Spleen (tissue), 11 donors: ENCODE results near the gene FAM168B. TPM values are rescaled to one million over a fixed set of nuclear protein-coding genes. Genes with fewer than 3 reads are reported as not detected.

ENCODE experiments used
- DNase-seq: peaks from one replicate; pipeline ENCODE4 v3.0.0-alpha.2; 2020
- H3K27ac ChIP-seq, 8 donors: fragments of 200-600 bp; sonication (generic) in 7 of 8; 1 replicate in 4 of 8; 2 replicates in 4 of 8; pipeline versions ENCODE4 v1.5.0 to v1.8.0; 2016 to 2021; ENCODE audit warnings: inconsistent platforms in 4 of 8, mild to moderate bottlenecking in 4 of 8, moderate library complexity in 1 of 8
- H3K27me3 ChIP-seq, 7 donors: fragments of 200-600 bp; sonication (generic) in 6 of 7; replicated peaks in 1 of 7; 1 replicate in 4 of 7; 2 replicates in 3 of 7; pipeline versions ENCODE4 v1.5.0 to v1.8.0; 2016 to 2021; ENCODE audit warnings: inconsistent platforms in 3 of 7, mild to moderate bottlenecking in 1 of 7
- H3K36me3 ChIP-seq, 6 donors: fragments of 200-600 bp; sonication (generic) in 5 of 6; 1 replicate in 4 of 6; 2 replicates in 2 of 6; pipeline versions ENCODE4 v1.5.0 to v1.8.0; 2016 to 2021; ENCODE audit warnings: inconsistent platforms in 2 of 6
- H3K4me1 ChIP-seq, 6 donors: fragments of 200-600 bp; sonication (generic) in 5 of 6; 1 replicate in 3 of 6; 2 replicates in 3 of 6; pipeline versions ENCODE4 v1.5.0 to v1.8.0; 2016 to 2021; ENCODE audit warnings: inconsistent platforms in 3 of 6
- H3K4me3 ChIP-seq, 8 donors: fragments of 200-600 bp; sonication (generic) in 7 of 8; 1 replicate in 4 of 8; 2 replicates in 4 of 8; pipeline versions ENCODE4 v1.5.0 to v1.8.0; 2016 to 2021; ENCODE audit warnings: inconsistent platforms in 4 of 8, mild to moderate bottlenecking in 4 of 8, moderate library complexity in 2 of 8
- H3K9me3 ChIP-seq, 8 donors: fragments of 200-600 bp; sonication (generic) in 7 of 8; 1 replicate in 4 of 8; 2 replicates in 4 of 8; pipeline versions ENCODE4 v1.5.0 to v1.8.0; 2016 to 2021; ENCODE audit warnings: inconsistent platforms in 4 of 8
- POLR2A ChIP-seq, 3 donors: fragments of 450-650 bp; IDR thresholded peaks; one replicate each; pipeline ENCODE4 v1.5.1; 2017; ENCODE audit warnings: antibody characterized with exemption in 3 of 3, mild to moderate bottlenecking in 1 of 3
- POLR2AphosphoS5 ChIP-seq, 3 donors: sonication (generic); formaldehyde crosslinking; IDR thresholded peaks; one replicate each; pipeline ENCODE4 v1.5.1; 2017; ENCODE audit warnings: antibody characterized with exemption in 3 of 3
- WGBS, 5 donors: extraction: QIAGEN DNeasy Blood & Tissue Kit in 3 of 5; methylation state at CpG; one replicate each; pipeline versions ENCODE4 v1.1.5 to v1.1.7; 2013 to 2018; 5-methylcytosine and 5-hydroxymethylcytosine counted together
- intact Hi-C: fragments of 100-400 bp; cut with DNase I; formaldehyde crosslinking; loops from one replicate; pipeline ENCODE4 v1.15.0; 2023; ENCODE audit warnings: low total_unique reads
- polyA plus RNA-seq, 3 donors: library from polyadenylated mRNA; stranded (reverse); fragments of 200-250 nt; gene quantifications; one replicate each; pipeline ENCODE4 v1.2.1, GENCODE V29; 2013
- total RNA-seq, 7 donors: library from RNA; depleted of rRNA in 3 of 7; stranded (reverse); fragments of >200 nt in 3 of 7; fragmentation: NEBNext Ultra II Directional in 4 of 7; extraction: Animal tissue kit (Norgen Biotek cat#: 25700) in 4 of 7; gene quantifications; one replicate each; pipeline versions ENCODE4 v1.1.0 to v1.2.1, GENCODE V29; 2016 to 2021
- TF ChIP-seq, protein P1 (sequence below), 11 experiments: fragments of 200-600 bp in 7 of 11; fragments of 450-650 bp in 4 of 11; sonication (generic) in 4 of 11; IDR thresholded peaks in 8 of 11; conservative IDR thresholded peaks in 3 of 11; 1 replicate in 7 of 11; 2 replicates in 4 of 11; pipeline versions ENCODE4 v1.4.0 to v1.8.0; 2016 to 2021; ENCODE audit warnings: antibody characterized with exemption in 11 of 11, inconsistent platforms in 4 of 11, mild to moderate bottlenecking in 1 of 11
- donor health status: healthy with polysubstance abuse.
- donor health status: DM: no; HTN: no; CAD: no; lungs with moderate emphysema.
- donor health status: DM: no; HTN: no; CAD: no.
- donor health status: Bipolar disorder and iron deficiency.
- donor health status: healthy.
- donor health status: DM: no; HTN: no; CAD: no.
- donor health status: DM: yes; HTN: yes; CAD: no.

FAM168B gene
- total and polyA plus RNA-seq, 10 donors: 10.9 to 107 (median 57.5) TPM

- peak within 1 kb of the TSS; percentile 64 to 94 (median 87) for H3K4me3 ChIP-seq
- intact Hi-C loops: no loop called here
- H3K4me1 ChIP-seq: peaks cover 12 to 60% (median 41%) of the 10 kb centered on the region in 6 donors
- WGBS, 5 donors: 0 to 1% (median 1%) methylated on average over 61 to 66 of the region's 66 CpGs
- no peaks in the 10 kb centered on the region for H3K27me3 ChIP-seq
- no peaks in the 10 kb centered on the region for H3K9me3 ChIP-seq
- TF ChIP-seq POLR2AphosphoS5 (IDR thresholded peaks at IDR 0.05) (peak; percentile 98 to 99 (median 98)), POLR2A (IDR thresholded peaks at IDR 0.05) (peak in 2 of 3 donors; percentile 10 to 72)
- TF ChIP-seq, protein P1, sequence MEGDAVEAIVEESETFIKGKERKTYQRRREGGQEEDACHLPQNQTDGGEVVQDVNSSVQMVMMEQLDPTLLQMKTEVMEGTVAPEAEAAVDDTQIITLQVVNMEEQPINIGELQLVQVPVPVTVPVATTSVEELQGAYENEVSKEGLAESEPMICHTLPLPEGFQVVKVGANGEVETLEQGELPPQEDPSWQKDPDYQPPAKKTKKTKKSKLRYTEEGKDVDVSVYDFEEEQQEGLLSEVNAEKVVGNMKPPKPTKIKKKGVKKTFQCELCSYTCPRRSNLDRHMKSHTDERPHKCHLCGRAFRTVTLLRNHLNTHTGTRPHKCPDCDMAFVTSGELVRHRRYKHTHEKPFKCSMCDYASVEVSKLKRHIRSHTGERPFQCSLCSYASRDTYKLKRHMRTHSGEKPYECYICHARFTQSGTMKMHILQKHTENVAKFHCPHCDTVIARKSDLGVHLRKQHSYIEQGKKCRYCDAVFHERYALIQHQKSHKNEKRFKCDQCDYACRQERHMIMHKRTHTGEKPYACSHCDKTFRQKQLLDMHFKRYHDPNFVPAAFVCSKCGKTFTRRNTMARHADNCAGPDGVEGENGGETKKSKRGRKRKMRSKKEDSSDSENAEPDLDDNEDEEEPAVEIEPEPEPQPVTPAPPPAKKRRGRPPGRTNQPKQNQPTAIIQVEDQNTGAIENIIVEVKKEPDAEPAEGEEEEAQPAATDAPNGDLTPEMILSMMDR (IDR thresholded peaks at IDR 0.05 in 8 of 11, conservative IDR thresholded peaks at IDR 0.05 in 3 of 11): peak in 6 of 11 experiments; percentile 15 to 53 (median 36)
- DNase-seq: peak; percentile 98
- H3K36me3 ChIP-seq: peaks cover 0 to 14% (median 0%) of the 10 kb centered on the region in 6 donors
- peak within 1 kb of the TSS; percentile 92 to 98 (median 96) for H3K27ac ChIP-seq
Observed at GRCh38 chr2:131105156-131105949, 12.1 kb upstream of the FAM168B start, which contains the start of gene PLEKHB2. Gene PLEKHB2 (plus strand): TSS chr2:131105336. CDS start chr2:131120942, 15,606 bp downstream.

GRCh38 chr2:131104487-131105155, 11.4 kb upstream of the FAM168B start:
- DNase-seq: peak; percentile 93
- Histone ChIP-seq H3K9me3 (no peaks in the 10 kb centered on the region), H3K4me1 (peaks cover 12 to 53% (median 38%) of the 10 kb centered on the region in 6 donors), H3K36me3 (peaks cover 0 to 11% (median 0%) of the 10 kb centered on the region in 6 donors), H3K4me3 (peak overlapping the region; percentile 64 to 94 (median 87)), H3K27me3 (no peaks in the 10 kb centered on the region), H3K27ac (peak overlapping the region; percentile 92 to 98 (median 96))
- 0 to 1% (median 1%) methylated on average over 20 of the region's 20 CpGs for WGBS, 5 donors
- intact Hi-C loops: no loop called here
- TF ChIP-seq, protein P1 (IDR thresholded peaks at IDR 0.05 in 8 of 11, conservative IDR thresholded peaks at IDR 0.05 in 3 of 11): no peak
- TF ChIP-seq POLR2AphosphoS5 (IDR thresholded peaks at IDR 0.05) (no peak), POLR2A (IDR thresholded peaks at IDR 0.05) (no peak)

DNA sequence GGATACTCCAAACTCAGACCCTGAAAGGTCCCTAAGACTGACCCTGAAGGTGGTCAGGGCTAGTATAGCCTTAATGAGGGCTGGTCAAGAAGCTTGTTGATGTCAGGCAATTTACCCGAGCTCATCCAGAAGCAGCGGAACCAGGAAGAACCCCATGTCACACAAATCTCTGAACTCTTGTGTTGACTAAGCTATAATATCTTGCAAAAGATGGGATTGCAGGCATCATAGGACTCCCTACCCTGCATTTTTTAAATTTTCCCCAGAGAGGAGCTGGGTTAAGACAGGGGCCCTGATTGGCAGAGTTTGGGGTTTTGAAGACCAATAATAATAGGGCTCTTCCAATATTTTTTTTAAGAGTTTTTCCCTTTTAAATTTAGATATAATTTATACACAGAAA, 9.9 kb upstream of the FAM168B start:
- intact Hi-C loops: no loop called here
- no peak for DNase-seq
- TF ChIP-seq POLR2A (IDR thresholded peaks at IDR 0.05) (no peak), POLR2AphosphoS5 (IDR thresholded peaks at IDR 0.05) (no peak)
- TF ChIP-seq, protein P1 (IDR thresholded peaks at IDR 0.05 in 8 of 11, conservative IDR thresholded peaks at IDR 0.05 in 3 of 11): no peak
- 80 to 93% (median 89%) methylated on average over 2 of the region's 2 CpGs for WGBS, 5 donors
- no peak overlapping the region for H3K4me3 ChIP-seq
- H3K4me1 ChIP-seq: peaks cover 12 to 39% (median 33%) of the 10 kb centered on the region in 6 donors
- peak overlapping the region in 2 of 8 donors; percentile 17 to 98 for H3K27ac ChIP-seq
- no peaks in the 10 kb centered on the region for H3K27me3 ChIP-seq
- no peaks in the 10 kb centered on the region for H3K36me3 ChIP-seq
- no peaks in the 10 kb centered on the region for H3K9me3 ChIP-seq
